ENCODE measurements around the gene DDIT3. TPM values are rescaled to one million over a fixed set of nuclear protein-coding genes. Genes with fewer than 3 reads are reported as not detected.

The DDIT3 gene
- total and polyA plus RNA-seq, 2 donors (not counting 1 experiment from before 2014, with no cell fraction given): 35.6 to 159 TPM

- ChIA-PET CTCF (interaction anchor here (0.9 to 1.1 kb wide), 2 partner anchors 14 to 87 kb away, joined by 3 to 4 read pairs; no protein-coding TSS in a partner anchor), POLR2A (interaction anchor here (0.5 to 1.8 kb wide), 3 partner anchors 22 to 443 kb away, joined by 5 to 10 read pairs (median 9); no protein-coding TSS in a partner anchor)
- H3K9me3 Mint-ChIP-seq (ENCODE audit: insufficient read depth): no peaks in the 10 kb centered on the region
- Histone ChIP-seq H3K9me3 (ENCODE audit: control extremely low read depth in 1 of 3, control insufficient read depth in 2 of 3, insufficient read depth in 1 of 3, low read length in 2 of 3) (peaks cover 0 to 4% (median 0%) of the 10 kb centered on the region in 3 donors), H3K9ac (ENCODE audit: low read length) (peak overlapping the region; percentile 98), H3K27me3 (replicated peaks in 1 of 4; ENCODE audit: control extremely low read depth in 1 of 4, control insufficient read depth in 3 of 4, insufficient read depth in 4 of 4, low read length in 3 of 4) (peaks cover 0 to 23% (median 10%) of the 10 kb centered on the region in 4 experiments), H3K27ac (ENCODE audit: low read length in 2 of 2) (peak overlapping the region in 1 of 2 donors; percentile 90), H3K4me2 (replicated peaks; ENCODE audit: low read depth, low read length, poor library complexity, severe bottlenecking) (peak overlapping the region; percentile 88), H3K79me2 (ENCODE audit: control insufficient read depth, insufficient read depth, low read length) (peaks cover 19% of the 10 kb centered on the region), H3K4me3 (ENCODE audit: control extremely low read depth in 1 of 5, extremely low read depth in 1 of 5, insufficient read depth in 1 of 5, low read depth in 2 of 5, low read length in 4 of 5) (peak overlapping the region; percentile 68 to 96 (median 85)), H4K20me1 (ENCODE audit: control insufficient read depth, insufficient read depth, low read length, poor library complexity, severe bottlenecking) (no peaks in the 10 kb centered on the region), H3K36me3 (replicated peaks in 1 of 2; ENCODE audit: control extremely low read depth in 1 of 2, control insufficient read depth in 1 of 2, extremely low read depth in 1 of 2, insufficient read depth in 2 of 2, low read length in 1 of 2) (peaks cover 0 to 8% of the 10 kb centered on the region in 2 experiments), H3K4me1 (ENCODE audit: control insufficient read depth in 2 of 2, insufficient read depth in 2 of 2, low read length in 2 of 2) (peaks cover 21 to 27% of the 10 kb centered on the region in 2 donors), H2AFZ (ENCODE audit: insufficient read depth, low read depth, low read length, poor library complexity, severe bottlenecking) (peak overlapping the region; percentile 96)
- peaks cover 45% of the 10 kb centered on the region for H3K4me1 Mint-ChIP-seq
- DNase-seq: no peak
- 89% methylated on average over 13 of the region's 15 CpGs for WGBS (ENCODE audit: insufficient coverage)
- peak overlapping the region; percentile 99 for H3K4me3 Mint-ChIP-seq
- TF ChIP-seq EZH2 (IDR thresholded peaks at IDR 0.05; ENCODE audit: borderline replicate concordance, insufficient read depth, low read depth, low read length, poor library complexity, severe bottlenecking) (no peak), CTCF (IDR thresholded peaks at IDR 0.05) (no peak)
- H3K27ac Mint-ChIP-seq: peak overlapping the region; percentile 87
- peaks cover 11% of the 10 kb centered on the region for H3K27me3 Mint-ChIP-seq
- intact Hi-C loops (cut with micrococcal nuclease): no loop called here
- ATAC-seq (ENCODE audit: low read depth): no peak
Observed at GRCh38 chr12:57545809-57546437, 25.6 kb upstream of the DDIT3 start.

- Histone ChIP-seq H3K27ac (ENCODE audit: low read length in 2 of 2) (no peak overlapping the region), H4K20me1 (ENCODE audit: control insufficient read depth, insufficient read depth, low read length, poor library complexity, severe bottlenecking) (no peaks in the 10 kb centered on the region), H3K79me2 (ENCODE audit: control insufficient read depth, insufficient read depth, low read length) (peaks cover 19% of the 10 kb centered on the region), H2AFZ (ENCODE audit: insufficient read depth, low read depth, low read length, poor library complexity, severe bottlenecking) (no peak overlapping the region), H3K4me2 (replicated peaks; ENCODE audit: low read depth, low read length, poor library complexity, severe bottlenecking) (no peak overlapping the region), H3K9ac (ENCODE audit: low read length) (no peak overlapping the region), H3K36me3 (replicated peaks in 1 of 2; ENCODE audit: control extremely low read depth in 1 of 2, control insufficient read depth in 1 of 2, extremely low read depth in 1 of 2, insufficient read depth in 2 of 2, low read length in 1 of 2) (peaks cover 0 to 23% of the 10 kb centered on the region in 2 experiments), H3K4me3 (ENCODE audit: control extremely low read depth in 1 of 5, extremely low read depth in 1 of 5, insufficient read depth in 1 of 5, low read depth in 2 of 5, low read length in 4 of 5) (no peak overlapping the region), H3K4me1 (ENCODE audit: control insufficient read depth in 2 of 2, insufficient read depth in 2 of 2, low read length in 2 of 2) (peaks cover 11 to 13% of the 10 kb centered on the region in 2 donors), H3K9me3 (ENCODE audit: control extremely low read depth in 1 of 3, control insufficient read depth in 2 of 3, insufficient read depth in 1 of 3, low read length in 2 of 3) (no peaks in the 10 kb centered on the region), H3K27me3 (replicated peaks in 1 of 4; ENCODE audit: control extremely low read depth in 1 of 4, control insufficient read depth in 3 of 4, insufficient read depth in 4 of 4, low read length in 3 of 4) (peaks cover 0 to 4% (median 1%) of the 10 kb centered on the region in 4 experiments)
- TF ChIP-seq EZH2 (IDR thresholded peaks at IDR 0.05; ENCODE audit: borderline replicate concordance, insufficient read depth, low read depth, low read length, poor library complexity, severe bottlenecking) (no peak), CTCF (IDR thresholded peaks at IDR 0.05) (no peak)
- Mint-ChIP-seq H3K27ac (no peak overlapping the region), H3K9me3 (ENCODE audit: insufficient read depth) (no peaks in the 10 kb centered on the region), H3K4me1 (peaks cover 31% of the 10 kb centered on the region), H3K4me3 (no peak overlapping the region), H3K27me3 (no peaks in the 10 kb centered on the region)
- 30% methylated on average over 2 of the region's 2 CpGs for WGBS (ENCODE audit: insufficient coverage)
- POLR2A ChIA-PET: interaction anchor here (1.9 kb wide), 1 partner anchor 20 kb away, joined by 13 read pairs; no protein-coding TSS in a partner anchor
- CTCF ChIA-PET: interaction anchor here (0.7 kb wide), 1 partner anchor 20 kb away, joined by 3 read pairs; no protein-coding TSS in a partner anchor
- ATAC-seq (ENCODE audit: low read depth) (no peak), DNase-seq (no peak)
- intact Hi-C loops (cut with micrococcal nuclease): no loop called here
Observed at GRCh38 chr12:57543581-57543980, 23.3 kb upstream of the DDIT3 start.

Data from B cell (primary cell).